Breast epithelium (tissue), 3 donors: ENCODE results near the gene ENO3.

Experiments used
- POLR2A ChIP-seq: fragments of 450-650 bp; IDR thresholded peaks from one replicate; pipeline ENCODE4 v1.6.1; 2016; ENCODE audit warnings: antibody characterized with exemption, mild to moderate bottlenecking, moderate library complexity
- TF ChIP-seq, protein P1 (sequence below), 3 donors: fragments of 450-650 bp; IDR thresholded peaks; one replicate each; pipeline ENCODE4 v1.5.1; 2016 to 2017; ENCODE audit warnings: antibody characterized with exemption in 3 of 3, mild to moderate bottlenecking in 3 of 3, moderate library complexity in 3 of 3

DNA sequence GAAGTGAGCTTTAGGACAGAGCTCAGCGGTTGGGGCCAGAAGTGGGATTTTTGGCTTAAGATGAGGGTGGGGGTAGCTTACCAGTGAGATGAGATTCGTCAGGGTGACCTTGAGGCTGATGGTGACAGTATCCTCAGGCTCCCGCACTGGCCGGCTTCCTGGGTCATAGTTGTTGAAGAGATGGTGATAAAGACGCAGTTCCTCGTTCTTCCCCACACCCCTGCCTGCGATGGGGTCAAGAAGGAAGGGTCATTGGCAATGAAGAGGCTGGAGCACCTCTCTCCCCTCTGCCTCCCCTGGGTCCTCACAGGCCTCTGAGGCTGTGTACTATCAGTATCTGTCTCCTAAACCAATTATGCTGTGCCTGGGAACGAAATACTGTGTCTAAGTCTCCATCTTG, 48.4 kb upstream of the ENO3 start:
- TF ChIP-seq, protein P1, sequence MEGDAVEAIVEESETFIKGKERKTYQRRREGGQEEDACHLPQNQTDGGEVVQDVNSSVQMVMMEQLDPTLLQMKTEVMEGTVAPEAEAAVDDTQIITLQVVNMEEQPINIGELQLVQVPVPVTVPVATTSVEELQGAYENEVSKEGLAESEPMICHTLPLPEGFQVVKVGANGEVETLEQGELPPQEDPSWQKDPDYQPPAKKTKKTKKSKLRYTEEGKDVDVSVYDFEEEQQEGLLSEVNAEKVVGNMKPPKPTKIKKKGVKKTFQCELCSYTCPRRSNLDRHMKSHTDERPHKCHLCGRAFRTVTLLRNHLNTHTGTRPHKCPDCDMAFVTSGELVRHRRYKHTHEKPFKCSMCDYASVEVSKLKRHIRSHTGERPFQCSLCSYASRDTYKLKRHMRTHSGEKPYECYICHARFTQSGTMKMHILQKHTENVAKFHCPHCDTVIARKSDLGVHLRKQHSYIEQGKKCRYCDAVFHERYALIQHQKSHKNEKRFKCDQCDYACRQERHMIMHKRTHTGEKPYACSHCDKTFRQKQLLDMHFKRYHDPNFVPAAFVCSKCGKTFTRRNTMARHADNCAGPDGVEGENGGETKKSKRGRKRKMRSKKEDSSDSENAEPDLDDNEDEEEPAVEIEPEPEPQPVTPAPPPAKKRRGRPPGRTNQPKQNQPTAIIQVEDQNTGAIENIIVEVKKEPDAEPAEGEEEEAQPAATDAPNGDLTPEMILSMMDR (IDR thresholded peaks at IDR 0.05), result no peak
- no peak for TF ChIP-seq POLR2A
